Chondrocyte (in vitro differentiated cells): ENCODE measurements around the gene CLMN. TPM values are rescaled to one million over a fixed set of nuclear protein-coding genes. Genes with fewer than 3 reads are reported as not detected.

Experiments
- DNase-seq: peaks from one replicate; pipeline ENCODE4 v3.0.0; 2021; ENCODE audit warnings: mixed read lengths, low spot score
- H3K27ac Mint-ChIP-seq: one replicate; pipeline ENCODE4 v1.8.0; 2021; ENCODE audit warnings: mild to moderate bottlenecking, moderate library complexity, mixed read lengths; ENCODE audit not compliant: unreplicated experiment
- H3K27me3 Mint-ChIP-seq: 2 replicates; pipeline ENCODE4 v1.8.0; 2021; ENCODE audit warnings: low read depth, mixed read lengths
- H3K36me3 Mint-ChIP-seq: 2 replicates; pipeline ENCODE4 v1.8.0; 2021; ENCODE audit warnings: low read depth, mixed read lengths
- H3K4me1 Mint-ChIP-seq: 2 replicates; pipeline ENCODE4 v1.8.0; 2021; ENCODE audit warnings: low read depth, mild to moderate bottlenecking, mixed read lengths
- H3K4me3 Mint-ChIP-seq: one replicate; pipeline ENCODE4 v1.8.0; 2021; ENCODE audit warnings: mild to moderate bottlenecking, moderate library complexity, mixed read lengths; ENCODE audit not compliant: unreplicated experiment
- H3K9me3 Mint-ChIP-seq: 2 replicates; pipeline ENCODE4 v1.8.0; 2021; ENCODE audit warnings: low read depth, mixed read lengths
- total RNA-seq: library from RNA; stranded (reverse); gene quantifications from 3 replicates; pipeline ENCODE4 v1.2.1, GENCODE V29; 2021
- TF ChIP-seq, protein P1 (sequence below): fragments of 200-600 bp; sonication (generic); IDR thresholded peaks from 2 replicates; pipeline ENCODE4 v1.5.0; 2021; ENCODE audit warnings: antibody characterized with exemption, mild to moderate bottlenecking, moderate library complexity

CLMN gene
- total RNA-seq, 1 donor from 2014 or later: 7.3 TPM

DNA sequence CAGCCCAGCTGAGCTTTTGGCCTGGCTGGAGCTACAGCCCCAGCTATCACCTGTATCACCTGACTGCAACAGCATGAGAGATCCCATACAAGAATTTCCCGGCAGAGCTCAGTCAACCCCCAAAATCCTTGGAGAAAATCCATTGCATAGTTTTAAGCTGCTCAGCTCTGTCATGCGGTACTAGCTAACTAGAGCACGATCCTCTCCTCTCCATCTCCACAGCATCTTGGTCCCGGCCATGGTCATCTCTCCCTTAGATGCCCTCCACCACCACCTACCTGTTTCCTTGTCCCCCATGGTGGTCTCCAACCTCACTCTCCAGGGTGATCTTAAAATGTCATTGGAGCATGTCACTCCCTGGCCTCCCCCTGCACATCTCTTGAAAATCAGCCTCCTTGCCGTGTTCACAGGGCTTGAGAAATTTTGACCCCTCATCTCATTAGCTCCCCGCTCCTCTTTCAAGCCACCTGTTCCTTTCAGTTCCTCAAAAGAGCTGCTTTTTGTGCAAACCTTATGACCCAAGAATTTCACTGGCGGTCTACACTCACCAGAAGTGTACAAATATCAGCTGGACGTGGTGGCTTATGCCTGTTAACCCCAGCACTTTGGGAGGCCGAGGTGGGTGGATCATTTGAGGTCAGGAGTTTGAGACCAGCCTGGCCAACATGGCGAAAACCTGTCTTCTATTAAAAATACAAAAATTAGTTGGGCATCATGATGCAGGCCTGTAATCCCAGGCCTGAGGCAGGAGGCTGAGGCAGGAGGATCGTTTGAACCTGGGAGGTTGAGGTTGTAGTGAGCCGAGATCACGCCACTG is 8.1 kb upstream of the CLMN start:
- Mint-ChIP-seq H3K4me1 (peaks cover 2% of the 10 kb centered on the region), H3K27me3 (peaks cover 3% of the 10 kb centered on the region), H3K27ac (no peak overlapping the region), H3K9me3 (no peaks in the 10 kb centered on the region), H3K4me3 (no peak overlapping the region), H3K36me3 (peaks cover 3% of the 10 kb centered on the region)
- no peak for DNase-seq
- TF ChIP-seq, protein P1, sequence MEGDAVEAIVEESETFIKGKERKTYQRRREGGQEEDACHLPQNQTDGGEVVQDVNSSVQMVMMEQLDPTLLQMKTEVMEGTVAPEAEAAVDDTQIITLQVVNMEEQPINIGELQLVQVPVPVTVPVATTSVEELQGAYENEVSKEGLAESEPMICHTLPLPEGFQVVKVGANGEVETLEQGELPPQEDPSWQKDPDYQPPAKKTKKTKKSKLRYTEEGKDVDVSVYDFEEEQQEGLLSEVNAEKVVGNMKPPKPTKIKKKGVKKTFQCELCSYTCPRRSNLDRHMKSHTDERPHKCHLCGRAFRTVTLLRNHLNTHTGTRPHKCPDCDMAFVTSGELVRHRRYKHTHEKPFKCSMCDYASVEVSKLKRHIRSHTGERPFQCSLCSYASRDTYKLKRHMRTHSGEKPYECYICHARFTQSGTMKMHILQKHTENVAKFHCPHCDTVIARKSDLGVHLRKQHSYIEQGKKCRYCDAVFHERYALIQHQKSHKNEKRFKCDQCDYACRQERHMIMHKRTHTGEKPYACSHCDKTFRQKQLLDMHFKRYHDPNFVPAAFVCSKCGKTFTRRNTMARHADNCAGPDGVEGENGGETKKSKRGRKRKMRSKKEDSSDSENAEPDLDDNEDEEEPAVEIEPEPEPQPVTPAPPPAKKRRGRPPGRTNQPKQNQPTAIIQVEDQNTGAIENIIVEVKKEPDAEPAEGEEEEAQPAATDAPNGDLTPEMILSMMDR: no peak

DNA sequence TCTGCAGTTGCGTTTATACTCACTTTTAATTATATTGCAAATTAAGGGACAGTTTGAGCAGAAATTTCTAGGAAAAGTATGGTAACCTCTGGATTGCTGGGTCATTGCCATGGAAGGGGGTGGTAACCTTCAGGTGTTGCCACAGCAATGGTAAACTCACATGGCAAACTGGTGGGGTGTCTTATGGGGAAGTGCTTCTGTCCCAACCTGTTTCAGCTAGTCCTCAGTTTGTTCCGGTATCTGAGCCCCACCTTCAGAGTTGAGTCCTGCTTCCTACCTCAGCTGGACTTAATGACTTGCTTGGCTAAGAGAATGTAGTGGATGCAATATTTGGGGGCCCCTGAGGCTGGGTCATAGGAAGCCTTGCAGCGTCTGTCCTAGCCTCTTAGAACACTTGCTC is 7.3 kb upstream of the CLMN start:
- peaks cover 10% of the 10 kb centered on the region for H3K4me1 Mint-ChIP-seq
- H3K4me3 Mint-ChIP-seq: no peak overlapping the region
- peaks cover 3% of the 10 kb centered on the region for H3K27me3 Mint-ChIP-seq
- no peaks in the 10 kb centered on the region for H3K9me3 Mint-ChIP-seq
- H3K27ac Mint-ChIP-seq: no peak overlapping the region
- DNase-seq: no peak
- TF ChIP-seq, protein P1: no peak
- peaks cover 3% of the 10 kb centered on the region for H3K36me3 Mint-ChIP-seq

DNA sequence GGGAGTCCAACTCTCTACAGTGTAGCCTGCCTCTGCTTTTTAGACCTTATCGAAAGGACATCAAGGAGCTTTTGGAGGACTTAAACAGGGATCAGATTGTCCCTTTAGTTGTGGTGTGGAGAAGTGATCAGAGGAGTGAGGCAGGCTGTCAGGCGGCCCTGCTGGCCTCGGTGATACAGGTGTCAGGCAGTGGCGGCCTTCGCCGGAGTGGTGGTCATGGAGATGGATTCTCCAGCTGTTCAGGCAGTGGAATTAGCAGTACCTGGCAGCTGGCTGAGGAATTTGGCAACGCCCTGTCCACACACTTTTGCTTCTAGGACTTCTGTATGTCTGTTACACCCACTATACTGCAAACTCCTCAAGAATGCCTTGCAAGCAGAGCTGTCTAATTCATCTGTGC is 4.2 kb upstream of the CLMN start:
- no peak for DNase-seq
- Mint-ChIP-seq H3K36me3 (peaks cover 3% of the 10 kb centered on the region), H3K4me3 (no peak overlapping the region), H3K9me3 (no peaks in the 10 kb centered on the region), H3K27ac (no peak overlapping the region), H3K27me3 (peaks cover 3% of the 10 kb centered on the region), H3K4me1 (peaks cover 16% of the 10 kb centered on the region)
- TF ChIP-seq, protein P1: no peak

DNA sequence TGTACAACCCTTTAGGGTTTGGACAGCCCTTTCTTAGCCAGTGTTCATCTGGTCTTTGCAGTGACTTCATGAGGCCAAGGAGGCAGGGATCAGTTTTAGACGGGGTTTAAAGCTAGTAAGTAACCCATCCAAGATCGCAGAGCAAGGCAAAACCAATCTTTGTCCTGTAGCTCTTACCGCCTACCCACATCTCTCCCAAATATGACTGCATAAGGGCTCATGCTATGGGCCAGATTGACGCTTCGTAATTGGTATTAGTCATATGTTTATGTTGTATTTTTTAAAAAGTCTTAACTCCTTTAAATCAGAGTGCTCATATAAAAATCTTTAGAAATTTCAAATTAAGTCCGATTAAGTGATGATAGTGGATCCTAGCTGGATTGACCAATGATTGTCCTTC is 3.7 kb upstream of the CLMN start:
- peaks cover 18% of the 10 kb centered on the region for H3K4me1 Mint-ChIP-seq
- H3K27me3 Mint-ChIP-seq: peaks cover 3% of the 10 kb centered on the region
- DNase-seq: no peak
- H3K36me3 Mint-ChIP-seq: peaks cover 3% of the 10 kb centered on the region
- TF ChIP-seq, protein P1: no peak
- no peaks in the 10 kb centered on the region for H3K9me3 Mint-ChIP-seq
- H3K27ac Mint-ChIP-seq: no peak overlapping the region
- no peak overlapping the region for H3K4me3 Mint-ChIP-seq

DNA sequence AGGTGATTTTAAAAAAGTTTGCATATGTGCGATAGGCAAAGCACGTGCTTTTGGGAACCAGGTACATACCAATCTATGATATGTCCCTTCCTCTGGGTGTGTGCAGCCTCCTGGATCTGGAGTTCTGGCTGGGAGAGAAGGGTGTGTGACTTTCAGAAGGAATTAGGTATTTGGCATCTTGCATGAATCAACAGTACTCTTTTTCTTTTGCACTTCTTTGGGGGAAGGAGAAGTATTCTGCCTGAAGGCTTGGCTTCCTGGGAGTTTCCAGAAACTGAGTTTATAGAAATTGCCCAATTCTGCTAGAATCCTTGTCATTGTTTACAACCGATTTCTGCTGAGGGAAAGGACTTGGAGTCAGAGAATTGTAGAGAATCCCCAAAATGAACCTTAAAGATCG is 2.9 kb upstream of the CLMN start:
- Mint-ChIP-seq H3K36me3 (peaks cover under 1% of the 10 kb centered on the region), H3K27me3 (peaks cover 1% of the 10 kb centered on the region)

More for the DNA sequence above, 2.9 kb upstream of the CLMN start:
- Mint-ChIP-seq H3K27ac (no peak overlapping the region), H3K4me3 (no peak overlapping the region), H3K9me3 (no peaks in the 10 kb centered on the region), H3K4me1 (peaks cover 21% of the 10 kb centered on the region)
- TF ChIP-seq, protein P1: no peak
- DNase-seq: no peak
